HEK293T (cell line): ENCODE measurements around the gene DCN.

Experiments used
- CTCF ChIA-PET: fragments of 350-600 bp; formaldehyde crosslinking; extraction: SDS; loops from one replicate; lab custom pipeline; 2021; ENCODE audit warnings: antibody characterized with exemption, inconsistent platforms; lab: Yijun Ruan, JAX
- POLR2A ChIA-PET: fragments of 350-600 bp; formaldehyde crosslinking; extraction: SDS; loops from one replicate; lab custom pipeline; 2020; ENCODE audit warnings: antibody characterized with exemption, inconsistent platforms; lab: Yijun Ruan, JAX
- DNase-seq: peaks from one replicate; pipeline ENCODE4 v3.0.0; 2012; ENCODE audit warnings: mixed read lengths; ENCODE audit errors: extremely low spot score
- ARNT ChIP-seq: fragments of 450-650 bp; IDR thresholded peaks from 2 replicates; pipeline ENCODE4 v1.6.1; 2017; ENCODE audit warnings: mild to moderate bottlenecking
- BHLHE40 ChIP-seq: fragments of 450-650 bp; IDR thresholded peaks from 2 replicates; pipeline ENCODE4 v1.6.1; 2016; ENCODE audit warnings: mild to moderate bottlenecking, moderate library complexity, borderline replicate concordance
- CTBP1 ChIP-seq: fragments of 450-650 bp; IDR thresholded peaks from 2 replicates; pipeline ENCODE4 v1.6.1; 2016; ENCODE audit warnings: borderline replicate concordance
- ELF4 ChIP-seq: fragments of 450-650 bp; IDR thresholded peaks from 2 replicates; pipeline ENCODE4 v1.6.1; 2017; ENCODE audit warnings: antibody characterized with exemption
- FOXK2 ChIP-seq: fragments of 450-650 bp; IDR thresholded peaks from 2 replicates; pipeline ENCODE4 v1.6.1; 2016; ENCODE audit warnings: mild to moderate bottlenecking
- FOXM1 ChIP-seq: fragments of 450-650 bp; IDR thresholded peaks from 2 replicates; pipeline ENCODE4 v1.6.1; 2017; ENCODE audit warnings: mild to moderate bottlenecking, borderline replicate concordance
- HDGF ChIP-seq: fragments of 450-650 bp; IDR thresholded peaks from 2 replicates; pipeline ENCODE4 v1.6.1; 2017; ENCODE audit warnings: antibody characterized with exemption, borderline replicate concordance
- L3MBTL2 ChIP-seq: fragments of 450-650 bp; conservative IDR thresholded peaks from 2 replicates; pipeline ENCODE4 v1.6.1; 2016; ENCODE audit warnings: mild to moderate bottlenecking
- LEF1 ChIP-seq: fragments of 450-650 bp; IDR thresholded peaks from 2 replicates; pipeline ENCODE4 v1.6.1; 2017; ENCODE audit warnings: mild to moderate bottlenecking, borderline replicate concordance
- NFRKB ChIP-seq: fragments of 450-650 bp; IDR thresholded peaks from 2 replicates; pipeline ENCODE4 v1.6.1; 2016; ENCODE audit warnings: mild to moderate bottlenecking, moderate library complexity
- SP1 ChIP-seq: fragments of 450-650 bp; IDR thresholded peaks from 2 replicates; pipeline ENCODE4 v1.6.1; 2017
- SUZ12 ChIP-seq: fragments of 450-650 bp; IDR thresholded peaks from 2 replicates; pipeline ENCODE4 v1.6.1; 2016; ENCODE audit warnings: mild to moderate bottlenecking
- TARDBP ChIP-seq: fragments of 450-650 bp; IDR thresholded peaks from 2 replicates; pipeline ENCODE4 v1.6.1; 2016
- ZNF384 ChIP-seq: fragments of 450-650 bp; IDR thresholded peaks from 2 replicates; pipeline ENCODE4 v1.6.1; 2016
- TF ChIP-seq, protein P1 (sequence below): fragments of 450-650 bp; IDR thresholded peaks from 2 replicates; pipeline ENCODE4 v1.6.1; 2016

Gene DCN

DNA sequence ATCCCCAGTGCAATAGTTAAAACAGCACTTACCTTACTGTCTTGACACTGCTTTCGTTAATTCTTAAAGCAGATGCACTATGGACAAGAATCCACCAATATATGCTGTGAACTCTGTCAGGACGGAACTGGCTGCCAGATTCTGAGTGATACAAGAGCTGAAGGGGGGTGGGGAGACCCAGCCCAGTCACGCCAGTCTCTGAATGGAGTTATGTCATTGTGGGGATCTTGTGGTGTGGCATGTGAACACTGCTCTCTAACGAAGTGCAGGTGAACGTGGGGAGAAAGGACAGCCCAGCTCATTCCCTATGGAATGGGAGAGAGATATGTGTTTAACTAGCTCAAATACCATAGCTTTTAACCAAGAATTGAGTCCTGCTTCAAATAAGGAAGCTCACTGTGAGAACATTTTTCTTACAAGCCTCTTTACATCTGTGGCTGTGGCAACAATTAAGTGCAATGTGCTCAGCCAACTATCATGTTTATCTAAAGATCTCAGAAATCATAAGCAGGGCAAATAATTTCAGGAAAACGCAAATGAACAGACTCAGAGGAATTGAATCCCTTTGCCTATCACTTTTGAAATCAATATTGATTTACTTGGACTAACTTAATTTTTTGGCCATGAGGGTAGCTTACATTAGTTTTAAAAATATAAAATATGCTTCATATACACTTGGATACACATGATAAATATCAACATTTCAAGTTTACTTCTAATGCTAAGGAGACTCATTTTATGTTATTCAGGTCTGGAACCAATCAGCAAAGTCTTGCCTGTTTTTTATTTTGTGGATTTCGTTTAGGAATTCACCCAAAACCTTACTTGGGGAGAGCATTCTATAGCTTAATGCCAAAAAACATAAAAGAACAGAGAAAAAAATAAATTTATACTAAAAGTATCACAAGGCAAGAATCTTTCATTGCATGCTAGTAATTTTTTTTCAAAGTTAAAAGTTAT, 71.0 kb downstream of the DCN start, which contains the start of gene LUM:
TSS of gene LUM (minus strand) at position 129 of the 960 bp plus-strand sequence. CDS start 2,515 bp downstream, outside the sequence.
- ChIA-PET CTCF (interaction anchor here (1.0 kb wide), 1 partner anchor 61 kb away, joined by 5 read pairs; no protein-coding TSS in a partner anchor), POLR2A (no interaction called here)
- no peak for DNase-seq
- TF ChIP-seq L3MBTL2 (peak; percentile 32; the same call in 1 of the 2 replicates), FOXM1 (no peak), FOXK2 (no peak)

DNA sequence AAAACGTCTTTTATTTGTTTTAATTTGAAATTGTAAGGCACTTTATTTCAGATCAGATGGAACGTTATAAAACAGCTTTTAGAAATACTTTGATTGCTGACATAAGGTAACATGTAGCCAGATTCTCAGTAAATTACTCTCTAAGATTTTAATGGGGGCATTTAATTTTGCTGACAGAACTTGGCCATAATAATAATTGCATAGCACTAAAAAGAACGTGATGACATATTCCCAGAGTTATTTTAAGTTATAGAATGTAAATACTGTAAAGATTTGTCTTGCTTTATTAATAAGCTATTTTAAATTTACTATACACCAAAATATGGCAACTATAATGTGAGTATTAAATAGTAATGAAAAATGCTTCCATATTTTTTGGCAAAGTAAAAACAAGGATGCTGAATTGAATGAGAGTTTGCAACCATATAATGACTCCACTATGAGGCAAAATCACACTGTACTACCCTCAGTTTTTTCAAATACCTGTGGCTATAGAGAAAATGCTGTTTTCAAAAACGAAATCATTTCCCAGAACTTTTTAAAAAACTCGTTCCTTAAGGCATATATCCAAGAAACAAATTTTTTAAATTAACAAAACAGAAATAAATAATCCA, 72.2 kb downstream of the DCN start:
- CTCF ChIA-PET = no interaction called here
- TF ChIP-seq ARNT (no peak), FOXM1 (no peak), CTBP1 (no peak), HDGF (no peak)
- POLR2A ChIA-PET = interaction anchor here (0.6 kb wide), 1 partner anchor 86 kb away, joined by 3 read pairs; no protein-coding TSS in a partner anchor
- no peak for DNase-seq

DNA sequence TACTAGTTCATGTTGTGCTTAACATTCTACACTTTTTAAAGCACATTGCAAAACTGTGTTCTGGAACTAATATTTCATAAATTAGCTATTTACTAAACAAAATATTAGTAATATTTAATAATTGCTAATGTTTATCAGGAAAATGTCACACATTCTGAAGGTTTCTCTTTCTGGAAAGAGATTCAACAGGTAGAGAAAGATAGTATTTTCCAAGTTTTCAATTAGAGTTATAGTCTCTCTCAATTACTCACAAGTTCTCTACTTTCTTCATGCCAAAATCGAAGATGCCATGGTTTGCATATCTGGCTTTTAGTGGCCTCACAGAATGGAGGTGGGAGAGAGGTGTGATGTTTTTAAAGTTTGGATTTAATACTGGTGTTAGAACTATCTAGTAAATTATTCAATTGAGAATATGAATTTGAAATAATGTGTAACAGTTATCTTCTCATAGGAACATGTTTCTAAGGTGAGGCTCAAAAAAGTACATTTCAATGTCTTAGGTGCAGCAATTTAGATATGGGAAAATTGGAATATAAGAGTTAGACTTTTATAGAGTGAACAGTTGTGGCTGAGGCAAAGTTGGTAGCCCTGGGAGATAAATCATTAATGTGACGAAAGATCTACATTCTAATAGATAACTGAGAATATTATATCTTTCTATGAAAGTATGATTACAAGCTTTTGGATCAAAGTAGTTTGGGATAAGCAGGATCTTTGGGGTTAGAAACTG, 72.9 kb downstream of the DCN start:
- CTCF ChIA-PET = no interaction called here
- no peak for DNase-seq
- TF ChIP-seq ELF4 = no peak
- TF ChIP-seq ZNF384 = no peak
- TF ChIP-seq, protein P1, sequence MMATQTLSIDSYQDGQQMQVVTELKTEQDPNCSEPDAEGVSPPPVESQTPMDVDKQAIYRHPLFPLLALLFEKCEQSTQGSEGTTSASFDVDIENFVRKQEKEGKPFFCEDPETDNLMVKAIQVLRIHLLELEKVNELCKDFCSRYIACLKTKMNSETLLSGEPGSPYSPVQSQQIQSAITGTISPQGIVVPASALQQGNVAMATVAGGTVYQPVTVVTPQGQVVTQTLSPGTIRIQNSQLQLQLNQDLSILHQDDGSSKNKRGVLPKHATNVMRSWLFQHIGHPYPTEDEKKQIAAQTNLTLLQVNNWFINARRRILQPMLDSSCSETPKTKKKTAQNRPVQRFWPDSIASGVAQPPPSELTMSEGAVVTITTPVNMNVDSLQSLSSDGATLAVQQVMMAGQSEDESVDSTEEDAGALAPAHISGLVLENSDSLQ = no peak
- TF ChIP-seq FOXM1 = no peak
- no peak for TF ChIP-seq SUZ12
- no peak for TF ChIP-seq BHLHE40
- POLR2A ChIA-PET = no interaction called here

DNA sequence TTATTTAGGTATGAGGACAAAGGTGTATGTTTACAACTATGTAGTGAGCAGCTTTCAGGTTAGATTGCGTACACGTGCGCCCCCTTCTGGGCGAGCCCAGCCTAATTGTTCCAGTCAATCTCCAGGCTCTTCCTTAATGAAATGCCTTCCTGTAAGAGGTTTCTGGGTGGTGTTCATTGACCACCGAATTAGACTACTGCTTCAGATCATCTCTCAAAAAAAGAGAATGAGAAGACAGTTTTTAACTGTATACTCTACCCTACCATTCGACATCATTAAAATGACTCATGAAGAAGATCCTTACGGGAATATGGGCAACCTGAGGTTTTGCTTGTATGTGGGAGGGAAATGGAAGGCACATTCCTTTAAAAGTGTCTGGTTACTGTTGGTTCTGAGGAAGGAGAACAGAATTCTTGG, 73.5 kb downstream of the DCN start:
- CTCF ChIA-PET = interaction anchor here (0.6 to 1.3 kb wide), 5 partner anchors 30 to 158 kb away, joined by 3 to 4 read pairs (median 3); no protein-coding TSS in a partner anchor
- POLR2A ChIA-PET = no interaction called here
- peak; percentile 45 for DNase-seq
- TF ChIP-seq LEF1 (no peak), HDGF (no peak), TARDBP (no peak), ELF4 (no peak), ZNF384 (no peak), BHLHE40 (no peak), NFRKB (no peak), FOXK2 (no peak), ARNT (no peak), L3MBTL2 (no peak), SP1 (no peak), CTBP1 (no peak)
- TF ChIP-seq, protein P1 = no peak

DNA sequence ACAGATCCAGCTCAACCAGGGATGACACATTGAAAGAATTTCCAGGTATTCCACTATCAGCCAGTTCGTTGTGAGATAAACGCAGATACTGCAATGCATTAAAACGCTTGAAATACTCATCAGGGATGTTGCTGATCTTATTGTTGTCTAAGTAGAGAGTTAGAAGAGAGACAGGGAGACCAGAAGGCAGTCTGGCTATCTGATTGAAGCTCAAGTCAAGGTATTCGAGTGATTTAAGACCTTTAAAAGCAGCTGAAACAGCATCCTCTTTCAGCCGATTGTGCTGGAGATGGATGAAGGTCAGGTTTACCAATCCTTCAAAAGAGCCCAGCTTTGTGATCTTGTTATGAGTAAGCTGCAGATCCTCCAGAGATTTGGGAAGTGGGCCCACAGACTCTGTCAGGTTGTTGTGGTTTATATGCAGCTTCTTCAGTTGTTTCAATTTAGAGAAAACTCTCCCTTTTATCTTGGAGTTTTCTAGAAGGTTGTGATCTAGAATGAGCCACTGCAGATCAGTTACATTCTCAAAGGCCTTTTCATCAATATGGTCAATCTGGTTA, 74.3 kb downstream of the DCN start:
- DNase-seq = no peak
- TF ChIP-seq NFRKB (no peak), TARDBP (no peak), CTBP1 (no peak), ARNT (no peak), SP1 (no peak), FOXM1 (no peak), BHLHE40 (no peak), FOXK2 (no peak), ZNF384 (no peak), L3MBTL2 (no peak), HDGF (no peak), LEF1 (no peak)
- TF ChIP-seq, protein P1 = no peak
- POLR2A ChIA-PET = no interaction called here
- CTCF ChIA-PET = interaction anchor here (0.6 to 1.3 kb wide), 5 partner anchors 29 to 159 kb away, joined by 3 to 4 read pairs (median 3); no protein-coding TSS in a partner anchor
